ENCODE measurements around the gene ATP5ME. TPM values are rescaled to one million over a fixed set of nuclear protein-coding genes. Genes with fewer than 3 reads are reported as not detected.

Gene ATP5ME
- 104 and 116 TPM in 2 replicates for total RNA-seq

GRCh38 chr4:674172-675035 lies at the start of gene ATP5ME, which contains the start of gene MYL5:
ATP5ME (minus strand) TSS chr4:674276; CDS start chr4:674247, 29 bp downstream.
MYL5 (plus strand) TSS chr4:674542; CDS start chr4:678027, 3,485 bp downstream.

GRCh38 chr4:705278-706082 lies 31.4 kb upstream of the ATP5ME start, which contains the start of gene PCGF3:
PCGF3 (plus strand) TSS chr4:705832; CDS start chr4:733681, 27,849 bp downstream.

GRCh38 chr4:688854-689681 lies 15.0 kb upstream of the ATP5ME start, which contains the start of gene SLC49A3:
SLC49A3 (minus strand) TSS chr4:689151; CDS start chr4:689127, 24 bp downstream.

GRCh38 chr4:624705-625590 lies 49.1 kb downstream of the ATP5ME start, which contains the start of gene PDE6B:
PDE6B (plus strand) TSS chr4:625573; CDS start chr4:625627, 54 bp downstream.

Other genes starting within 250 kb of the ATP5ME start
- gene ZNF721, start 175.1 kb downstream of the ATP5ME start, total RNA-seq: 9.9 and 16.4 TPM in 2 replicates
- gene PIGG, start 175.1 kb downstream of the ATP5ME start, total RNA-seq: 33.4 and 36.3 TPM in 2 replicates
- not detected in 2 replicates for gene TMEM271, start 98.0 kb downstream of the ATP5ME start, total RNA-seq
- 4.2 and 29.0 TPM in 2 replicates for gene PDE6B, start 48.7 kb downstream of the ATP5ME start, total RNA-seq
- 5.1 and 8.5 TPM in 2 replicates for gene MYL5, start 266 bp upstream of the ATP5ME start, total RNA-seq
- 2.9 and 13.1 TPM in 2 replicates for gene SLC49A3, start 14.9 kb upstream of the ATP5ME start, total RNA-seq
- 27.4 and 39.2 TPM in 2 replicates for gene PCGF3, start 31.6 kb upstream of the ATP5ME start, total RNA-seq
- 0.16 and 1.8 TPM in 2 replicates for gene CPLX1, start 151.9 kb upstream of the ATP5ME start, total RNA-seq

Measured in mesangial cell (primary cell).